ENCODE measurements around the gene SLC35F3. TPM values are rescaled to one million over a fixed set of nuclear protein-coding genes. Genes with fewer than 3 reads are reported as not detected.

Gene SLC35F3
- total and polyA plus RNA-seq, 9 of the 15 experiments (the other 6 are each of a cell fraction or from before 2014, with no cell fraction given): 0.04 to 0.07 (median 0.04) TPM; not detected in 6

GRCh38 chr1:234373959-234374254 is 469.4 kb downstream of the SLC35F3 start (continued):
- TF ChIP-seq ZNF778 (CRISPR knock-in tag; IDR thresholded peaks at IDR 0.05): no peak
- TF ChIP-seq NFATC3 (IDR thresholded peaks at IDR 0.05): no peak
- no peak for TF ChIP-seq PHF20 (IDR thresholded peaks at IDR 0.05; ENCODE audit: partially characterized antibody)
- TF ChIP-seq ZNF12 (CRISPR knock-in tag; IDR thresholded peaks at IDR 0.05): no peak
- TF ChIP-seq NR1H2 (CRISPR knock-in tag; IDR thresholded peaks at IDR 0.05): no peak
- TF ChIP-seq ZNF561 (CRISPR knock-in tag; conservative IDR thresholded peaks at IDR 0.05): no peak
- TF ChIP-seq TCF7L2 (IDR thresholded peaks at IDR 0.05; ENCODE audit: low read depth, low read length): no peak
- no peak for TF ChIP-seq MXI1 (IDR thresholded peaks at IDR 0.05; ENCODE audit: low read depth, low read length)
- TF ChIP-seq ZNF785 (CRISPR knock-in tag; IDR thresholded peaks at IDR 0.05): no peak
- no peak for TF ChIP-seq NR0B1 (IDR thresholded peaks at IDR 0.05; ENCODE audit: partially characterized antibody)
- TF ChIP-seq MED1 (CRISPR knock-in tag; IDR thresholded peaks at IDR 0.05; ENCODE audit: borderline replicate concordance): no peak
- peak; percentile 45 for TF ChIP-seq FOSL1 (tag; conservative IDR thresholded peaks at IDR 0.05)
- TF ChIP-seq CHD1 (IDR thresholded peaks at IDR 0.05; ENCODE audit: low read length): peak; percentile 10
- 0 out of 2 replicates have a peak, but pooled peaks have one; percentile 32 for TF ChIP-seq LCOR (CRISPR knock-in tag; IDR thresholded peaks at IDR 0.05)
- no peak; the same call in 1 of the 2 replicates for TF ChIP-seq CREB3 (tag; conservative IDR thresholded peaks at IDR 0.05; ENCODE audit: low read depth)
- TF ChIP-seq FOXA1 (IDR thresholded peaks at IDR 0.05; ENCODE audit: borderline replicate concordance): no peak
- TF ChIP-seq TAF7 (tag; IDR thresholded peaks at IDR 0.05): no peak
- no peak for TF ChIP-seq PRMT5 (CRISPR knock-in tag; IDR thresholded peaks at IDR 0.05)
- no peak for TF ChIP-seq YBX1 (IDR thresholded peaks at IDR 0.05)
- no peak for TF ChIP-seq HDAC1 (IDR thresholded peaks at IDR 0.05)
- no peak for TF ChIP-seq PURB (CRISPR knock-in tag; IDR thresholded peaks at IDR 0.05; ENCODE audit: low read depth)
- no peak for TF ChIP-seq ZNF584 (CRISPR knock-in tag; IDR thresholded peaks at IDR 0.05; ENCODE audit: low read depth)
- TF ChIP-seq ZBTB11 (CRISPR knock-in tag; IDR thresholded peaks at IDR 0.05): peak in 1 of 3 experiments; percentile 92; a peak in 2 of 6 replicates
- TF ChIP-seq NR2C2 (CRISPR knock-in tag; IDR thresholded peaks at IDR 0.05): no peak
- TF ChIP-seq NR2C2 (tag; IDR thresholded peaks at IDR 0.05): no peak

Data from K562 (cell line).